Neural cell (in vitro differentiated cells): ENCODE measurements around the gene HSD17B4. TPM values are rescaled to one million over a fixed set of nuclear protein-coding genes. Genes with fewer than 3 reads are reported as not detected.

Experiments used
- H2AFZ ChIP-seq: fragments of 200-600, 300-800 bp; sonication (generic), shearing (Covaris generic); 2 replicates; pipeline ENCODE4 v1.6.0; 2014; ENCODE audit warnings: low read depth, mild to moderate bottlenecking, antibody characterized with exemption, low read length, moderate library complexity
- H3F3A ChIP-seq: fragments of 200-600 bp; shearing (Covaris generic); 2 replicates; pipeline ENCODE4 v1.6.1; 2016; ENCODE audit warnings: mild to moderate bottlenecking, moderate library complexity, mixed read lengths, antibody characterized with exemption, low read length; ENCODE audit not compliant: insufficient read depth, poor library complexity, severe bottlenecking
- H3K27ac ChIP-seq: fragments of 200-600, 300-800 bp; sonication (generic), shearing (Covaris generic); 2 replicates; pipeline ENCODE4 v1.5.1; 2014; ENCODE audit warnings: mild to moderate bottlenecking, low read length, moderate library complexity
- H3K27me3 ChIP-seq: fragments of 300-800, 200-600 bp; sonication (generic), shearing (Covaris generic); 2 replicates; pipeline ENCODE4 v1.6.0; 2014; ENCODE audit warnings: mild to moderate bottlenecking, low read depth, low read length, moderate library complexity; ENCODE audit not compliant: insufficient read depth
- H3K36me3 ChIP-seq: fragments of 300-800, 200-600 bp; sonication (generic), shearing (Covaris generic); 2 replicates; pipeline ENCODE4 v1.5.1; 2014; ENCODE audit warnings: mild to moderate bottlenecking, antibody characterized with exemption, low read length, moderate library complexity; ENCODE audit not compliant: insufficient read depth
- H3K4me2 ChIP-seq: fragments of 300-800, 200-600 bp; sonication (generic), shearing (Covaris generic); 2 replicates; pipeline ENCODE4 v1.6.0; 2014; ENCODE audit warnings: mild to moderate bottlenecking, low read length
- H3K4me3 ChIP-seq: fragments of 300-800, 200-600 bp; sonication (generic), shearing (Covaris generic); 2 replicates; pipeline ENCODE4 v1.5.1; 2014; ENCODE audit warnings: mild to moderate bottlenecking, low read length, moderate library complexity
- H3K79me2 ChIP-seq: fragments of 200-600 bp; shearing (Covaris generic); replicated peaks from 2 replicates; pipeline ENCODE4 v1.6.0; 2014; ENCODE audit warnings: mild to moderate bottlenecking, low read length, moderate library complexity; ENCODE audit not compliant: insufficient read depth
- H3K9ac ChIP-seq: fragments of 300-800, 200-600 bp; sonication (generic), shearing (Covaris generic); 2 replicates; pipeline ENCODE4 v1.6.1; 2016; ENCODE audit warnings: mild to moderate bottlenecking, low read length, mixed read lengths
- H3K9me2 ChIP-seq: fragments of 200-600 bp; shearing (Covaris generic); 2 replicates; pipeline ENCODE4 v1.6.1; 2016; ENCODE audit warnings: mild to moderate bottlenecking, low read length, mixed read lengths; ENCODE audit not compliant: insufficient read depth
- H3K9me3 ChIP-seq: fragments of 200-600, 300-800 bp; sonication (generic), shearing (Covaris generic); 2 replicates; pipeline ENCODE4 v1.6.1; 2016; ENCODE audit warnings: mild to moderate bottlenecking, mixed run types, low read length, moderate library complexity, mixed read lengths
- H4K20me1 ChIP-seq: fragments of 200-600 bp; shearing (Covaris generic); 2 replicates; pipeline ENCODE4 v1.6.1; 2016; ENCODE audit warnings: mild to moderate bottlenecking, mixed run types; ENCODE audit not compliant: insufficient read depth
- CTCF ChIP-seq: fragments of 450-650 bp; IDR thresholded peaks from 2 replicates; pipeline ENCODE4 v1.5.1; 2014; ENCODE audit warnings: antibody characterized with exemption, mild to moderate bottlenecking, moderate library complexity; ENCODE audit not compliant: poor library complexity, severe bottlenecking
- EP300 ChIP-seq: fragments of 450-650 bp; conservative IDR thresholded peaks from 2 replicates; pipeline ENCODE4 v1.6.1; 2014; ENCODE audit warnings: antibody characterized with exemption, mild to moderate bottlenecking, moderate library complexity; ENCODE audit not compliant: poor library complexity, severe bottlenecking
- EZH2 ChIP-seq: fragments of 200-600, 300-800 bp; shearing (Covaris generic), sonication (generic); IDR thresholded peaks from 2 replicates; pipeline ENCODE4 v1.6.1; 2014; ENCODE audit warnings: antibody characterized with exemption, low read length, borderline replicate concordance, mild to moderate bottlenecking; ENCODE audit not compliant: insufficient read depth, poor library complexity, severe bottlenecking
- MXI1 ChIP-seq: fragments of 450-650 bp; conservative IDR thresholded peaks from 2 replicates; pipeline ENCODE4 v1.6.1; 2014; ENCODE audit warnings: antibody characterized with exemption, mild to moderate bottlenecking; ENCODE audit not compliant: poor library complexity, severe bottlenecking
- POLR2AphosphoS5 ChIP-seq: IDR thresholded peaks from 2 replicates; pipeline ENCODE4 v1.6.1; 2012
- RAD21 ChIP-seq: fragments of 450-650 bp; conservative IDR thresholded peaks from 2 replicates; pipeline ENCODE4 v1.6.1; 2014; ENCODE audit warnings: antibody characterized with exemption, mild to moderate bottlenecking, moderate library complexity
- REST ChIP-seq: IDR thresholded peaks from 2 replicates; pipeline ENCODE4 v1.6.1; 2012; ENCODE audit warnings: borderline replicate concordance
- SMC3 ChIP-seq: fragments of 450-650 bp; conservative IDR thresholded peaks from 2 replicates; pipeline ENCODE4 v1.6.1; 2014; ENCODE audit warnings: antibody characterized with exemption, mild to moderate bottlenecking, moderate library complexity; ENCODE audit not compliant: poor library complexity
- TAF1 ChIP-seq: IDR thresholded peaks from 2 replicates; pipeline ENCODE4 v1.6.1; 2012; ENCODE audit warnings: low read depth
- polyA plus RNA-seq: library from polyadenylated mRNA; depleted of rRNA; stranded (reverse); fragments of >200 nt; gene quantifications from 2 replicates; pipeline ENCODE4 v1.2.3, GENCODE V29; 2014

The HSD17B4 gene
- polyA plus RNA-seq, 1 donor from 2014 or later, result 244 TPM

GRCh38 chr5:119527351-119527750, 75.1 kb downstream of the HSD17B4 start:
- no peaks in the 10 kb centered on the region for H3K9me2 ChIP-seq
- no peak overlapping the region for H2AFZ ChIP-seq
- no peaks in the 10 kb centered on the region for H3F3A ChIP-seq
- H3K36me3 ChIP-seq, result peaks cover 6% of the 10 kb centered on the region
- no peak overlapping the region for H3K4me2 ChIP-seq
- H3K27ac ChIP-seq, result no peak overlapping the region
- H3K9me3 ChIP-seq, result no peaks in the 10 kb centered on the region
- no peaks in the 10 kb centered on the region for H3K27me3 ChIP-seq
- no peaks in the 10 kb centered on the region for H4K20me1 ChIP-seq
- no peaks in the 10 kb centered on the region for H3K79me2 ChIP-seq
- H3K4me3 ChIP-seq, result no peak overlapping the region
- H3K9ac ChIP-seq, result no peak overlapping the region
- no peak for TF ChIP-seq CTCF
- TF ChIP-seq EP300, result no peak
- TF ChIP-seq POLR2AphosphoS5, result no peak
- TF ChIP-seq TAF1, result no peak
- no peak for TF ChIP-seq MXI1
- TF ChIP-seq EZH2, result no peak
- TF ChIP-seq RAD21, result no peak
- no peak for TF ChIP-seq SMC3
- TF ChIP-seq REST, result no peak

DNA sequence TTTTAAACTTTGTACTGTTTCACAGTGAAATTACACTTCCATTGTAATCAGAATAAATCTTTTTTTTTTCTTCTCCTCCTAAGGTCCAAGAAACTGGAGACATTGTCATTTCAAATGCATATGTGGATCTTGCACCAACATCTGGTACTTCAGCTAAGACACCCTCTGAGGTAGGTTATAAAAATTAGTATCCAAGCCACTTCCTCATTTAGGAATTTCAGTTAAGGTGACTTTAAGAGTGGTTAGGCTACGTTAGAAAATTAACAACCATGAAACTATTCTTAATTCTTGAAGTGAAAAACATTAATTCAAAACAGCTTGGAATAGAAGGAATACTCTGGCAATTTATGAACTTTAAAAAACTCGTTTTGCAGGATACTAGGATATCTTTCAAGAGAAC, 77.5 kb downstream of the HSD17B4 start:
- Histone ChIP-seq H3K4me3 (no peak overlapping the region), H3K9me3 (no peaks in the 10 kb centered on the region), H3K9me2 (no peaks in the 10 kb centered on the region), H3K9ac (no peak overlapping the region), H3K27me3 (no peaks in the 10 kb centered on the region), H3K36me3 (peaks cover 6% of the 10 kb centered on the region), H2AFZ (no peak overlapping the region), H3K79me2 (no peaks in the 10 kb centered on the region), H3K27ac (no peak overlapping the region), H4K20me1 (no peaks in the 10 kb centered on the region), H3K4me2 (no peak overlapping the region), H3F3A (no peaks in the 10 kb centered on the region)
- TF ChIP-seq RAD21, result no peak
- TF ChIP-seq CTCF, result no peak
- no peak for TF ChIP-seq TAF1
- TF ChIP-seq POLR2AphosphoS5, result no peak
- no peak for TF ChIP-seq EZH2
- no peak for TF ChIP-seq EP300
- TF ChIP-seq REST, result no peak
